Inferior parietal cortex (tissue), 1 donor: Measurements from ENCODE around the gene GGACT.

Source experiments
- DNase-seq: peaks from one replicate; pipeline ENCODE4 v3.0.0-alpha.2; 2016; ENCODE audit errors: extremely low spot score

The GGACT gene

GRCh38 chr13:100513171-100513570 lies 75.4 kb downstream of the GGACT start:
- no peak for DNase-seq

GRCh38 chr13:100512422-100512821 lies 76.2 kb downstream of the GGACT start:
- no peak for DNase-seq

- DNase-seq = no peak
These were observed 77.1 kb downstream of the GGACT start for GRCh38 chr13:100511466-100511865.

GRCh38 chr13:100510208-100510957 lies 78.2 kb downstream of the GGACT start:
- DNase-seq = no peak

GRCh38 chr13:100508996-100509395 lies 79.6 kb downstream of the GGACT start:
- DNase-seq = no peak

GRCh38 chr13:100508455-100508854 lies 80.1 kb downstream of the GGACT start:
- no peak for DNase-seq

GRCh38 chr13:100506600-100507422 lies 81.8 kb downstream of the GGACT start:
- no peak for DNase-seq

- no peak for DNase-seq
These were observed 82.4 kb downstream of the GGACT start for GRCh38 chr13:100506154-100506553.

- no peak for DNase-seq
These were observed 85.0 kb downstream of the GGACT start for GRCh38 chr13:100503622-100504021.

- DNase-seq = no peak
These were observed 86.1 kb downstream of the GGACT start for GRCh38 chr13:100502446-100502845.

- DNase-seq = no peak
These were observed 91.2 kb downstream of the GGACT start for GRCh38 chr13:100497389-100497788.

- DNase-seq = no peak
These were observed 93.1 kb downstream of the GGACT start for GRCh38 chr13:100495455-100495854.

GRCh38 chr13:100493418-100493817 lies 95.2 kb downstream of the GGACT start:
- DNase-seq = no peak

GRCh38 chr13:100491164-100491842 lies 97.3 kb downstream of the GGACT start:
- DNase-seq = no peak

GRCh38 chr13:100490692-100491091 lies 97.9 kb downstream of the GGACT start:
- no peak for DNase-seq

- no peak for DNase-seq
These were observed 103.3 kb downstream of the GGACT start for GRCh38 chr13:100485265-100485664.

GRCh38 chr13:100484702-100485101 lies 103.9 kb downstream of the GGACT start:
- DNase-seq = no peak

- DNase-seq = no peak
These were observed 104.7 kb downstream of the GGACT start for GRCh38 chr13:100483841-100484381.

- DNase-seq = no peak
These were observed 105.5 kb downstream of the GGACT start for GRCh38 chr13:100483139-100483538.

GRCh38 chr13:100480676-100481075 lies 107.9 kb downstream of the GGACT start:
- DNase-seq = no peak
